Measurements from ENCODE around the gene GMCL1. TPM values are rescaled to one million over a fixed set of nuclear protein-coding genes. Genes with fewer than 3 reads are reported as not detected.
A peak's percentile ranks its signal among the peaks of the same experiment; 100 is the strongest.

The GMCL1 gene
- total and polyA plus RNA-seq, 9 of the 15 experiments (the other 6 are each of a cell fraction or from before 2014, with no cell fraction given) = 7.0 to 27.3 (median 15.4) TPM

DNA sequence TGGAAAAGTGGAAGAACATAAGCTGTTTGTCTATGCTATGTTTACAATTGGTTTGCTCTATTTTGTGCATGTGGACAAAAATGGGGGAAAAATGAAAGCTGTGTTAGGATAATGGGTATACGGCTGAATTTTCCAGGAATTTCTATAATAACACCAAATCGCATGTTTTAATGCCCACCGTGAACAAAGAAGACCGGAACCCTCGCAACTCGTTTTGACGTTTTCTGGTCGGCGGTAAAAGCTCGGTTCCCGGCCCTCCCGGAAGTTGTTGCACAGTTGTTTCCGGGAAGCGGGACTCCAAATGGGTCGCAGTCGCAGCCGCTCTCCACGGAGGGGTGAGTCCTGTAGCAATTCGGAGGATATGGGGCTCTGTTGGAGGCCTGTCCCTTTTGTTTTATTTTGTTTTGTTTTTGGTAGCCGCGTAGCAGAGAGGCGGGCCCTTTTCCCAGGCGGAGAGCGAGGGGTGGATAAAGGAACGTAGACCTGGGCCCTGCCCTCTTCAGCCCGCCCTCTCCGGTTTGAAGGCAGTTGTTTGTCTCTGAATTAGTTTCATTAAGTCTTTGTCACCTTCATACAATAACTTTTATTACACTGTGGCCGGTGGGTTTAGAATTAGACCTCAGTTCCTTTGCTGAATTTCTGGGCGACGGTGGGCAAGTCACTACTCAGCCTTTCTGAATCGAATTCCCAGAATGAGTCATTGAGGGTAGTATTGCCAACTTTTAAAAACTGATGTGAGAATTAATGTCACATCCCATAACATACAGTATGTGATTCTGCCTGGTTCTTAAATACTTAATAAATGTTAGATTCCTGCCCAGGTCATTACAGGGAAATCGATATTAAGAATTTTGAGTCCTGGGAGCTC, 64.5 kb downstream of the GMCL1 start, which contains the start of gene SNRNP27 (continued):
- TF ChIP-seq, protein P1, sequence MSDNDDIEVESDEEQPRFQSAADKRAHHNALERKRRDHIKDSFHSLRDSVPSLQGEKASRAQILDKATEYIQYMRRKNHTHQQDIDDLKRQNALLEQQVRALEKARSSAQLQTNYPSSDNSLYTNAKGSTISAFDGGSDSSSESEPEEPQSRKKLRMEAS (CRISPR knock-in tag; IDR thresholded peaks at IDR 0.05) = no peak
- no peak for TF ChIP-seq ZNF324 (CRISPR knock-in tag; IDR thresholded peaks at IDR 0.05)
- peak; percentile 91 for TF ChIP-seq C11orf30 (IDR thresholded peaks at IDR 0.05; ENCODE audit: low read depth)
- no peak for TF ChIP-seq ZNF3 (CRISPR knock-in tag; IDR thresholded peaks at IDR 0.05)
- TF ChIP-seq, protein P2, sequence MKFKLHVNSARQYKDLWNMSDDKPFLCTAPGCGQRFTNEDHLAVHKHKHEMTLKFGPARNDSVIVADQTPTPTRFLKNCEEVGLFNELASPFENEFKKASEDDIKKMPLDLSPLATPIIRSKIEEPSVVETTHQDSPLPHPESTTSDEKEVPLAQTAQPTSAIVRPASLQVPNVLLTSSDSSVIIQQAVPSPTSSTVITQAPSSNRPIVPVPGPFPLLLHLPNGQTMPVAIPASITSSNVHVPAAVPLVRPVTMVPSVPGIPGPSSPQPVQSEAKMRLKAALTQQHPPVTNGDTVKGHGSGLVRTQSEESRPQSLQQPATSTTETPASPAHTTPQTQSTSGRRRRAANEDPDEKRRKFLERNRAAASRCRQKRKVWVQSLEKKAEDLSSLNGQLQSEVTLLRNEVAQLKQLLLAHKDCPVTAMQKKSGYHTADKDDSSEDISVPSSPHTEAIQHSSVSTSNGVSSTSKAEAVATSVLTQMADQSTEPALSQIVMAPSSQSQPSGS (CRISPR knock-in tag; IDR thresholded peaks at IDR 0.05) = no peak
- TF ChIP-seq MIER1 (IDR thresholded peaks at IDR 0.05; ENCODE audit: low read depth) = no peak
- TF ChIP-seq, protein P3, sequence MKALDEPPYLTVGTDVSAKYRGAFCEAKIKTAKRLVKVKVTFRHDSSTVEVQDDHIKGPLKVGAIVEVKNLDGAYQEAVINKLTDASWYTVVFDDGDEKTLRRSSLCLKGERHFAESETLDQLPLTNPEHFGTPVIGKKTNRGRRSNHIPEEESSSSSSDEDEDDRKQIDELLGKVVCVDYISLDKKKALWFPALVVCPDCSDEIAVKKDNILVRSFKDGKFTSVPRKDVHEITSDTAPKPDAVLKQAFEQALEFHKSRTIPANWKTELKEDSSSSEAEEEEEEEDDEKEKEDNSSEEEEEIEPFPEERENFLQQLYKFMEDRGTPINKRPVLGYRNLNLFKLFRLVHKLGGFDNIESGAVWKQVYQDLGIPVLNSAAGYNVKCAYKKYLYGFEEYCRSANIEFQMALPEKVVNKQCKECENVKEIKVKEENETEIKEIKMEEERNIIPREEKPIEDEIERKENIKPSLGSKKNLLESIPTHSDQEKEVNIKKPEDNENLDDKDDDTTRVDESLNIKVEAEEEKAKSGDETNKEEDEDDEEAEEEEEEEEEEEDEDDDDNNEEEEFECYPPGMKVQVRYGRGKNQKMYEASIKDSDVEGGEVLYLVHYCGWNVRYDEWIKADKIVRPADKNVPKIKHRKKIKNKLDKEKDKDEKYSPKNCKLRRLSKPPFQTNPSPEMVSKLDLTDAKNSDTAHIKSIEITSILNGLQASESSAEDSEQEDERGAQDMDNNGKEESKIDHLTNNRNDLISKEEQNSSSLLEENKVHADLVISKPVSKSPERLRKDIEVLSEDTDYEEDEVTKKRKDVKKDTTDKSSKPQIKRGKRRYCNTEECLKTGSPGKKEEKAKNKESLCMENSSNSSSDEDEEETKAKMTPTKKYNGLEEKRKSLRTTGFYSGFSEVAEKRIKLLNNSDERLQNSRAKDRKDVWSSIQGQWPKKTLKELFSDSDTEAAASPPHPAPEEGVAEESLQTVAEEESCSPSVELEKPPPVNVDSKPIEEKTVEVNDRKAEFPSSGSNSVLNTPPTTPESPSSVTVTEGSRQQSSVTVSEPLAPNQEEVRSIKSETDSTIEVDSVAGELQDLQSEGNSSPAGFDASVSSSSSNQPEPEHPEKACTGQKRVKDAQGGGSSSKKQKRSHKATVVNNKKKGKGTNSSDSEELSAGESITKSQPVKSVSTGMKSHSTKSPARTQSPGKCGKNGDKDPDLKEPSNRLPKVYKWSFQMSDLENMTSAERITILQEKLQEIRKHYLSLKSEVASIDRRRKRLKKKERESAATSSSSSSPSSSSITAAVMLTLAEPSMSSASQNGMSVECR (CRISPR knock-in tag; IDR thresholded peaks at IDR 0.05) = no peak
- TF ChIP-seq ZNF175 (CRISPR knock-in tag; IDR thresholded peaks at IDR 0.05; ENCODE audit: low read depth) = no peak
- TF ChIP-seq NFIX (CRISPR knock-in tag; IDR thresholded peaks at IDR 0.05; ENCODE audit: low read depth) = no peak
- TF ChIP-seq PCBP1 (IDR thresholded peaks at IDR 0.05; ENCODE audit: low read depth, low read length, poor library complexity, severe bottlenecking) = no peak
- no peak for TF ChIP-seq ZNF184 (CRISPR knock-in tag; IDR thresholded peaks at IDR 0.05)
- TF ChIP-seq, protein P4, sequence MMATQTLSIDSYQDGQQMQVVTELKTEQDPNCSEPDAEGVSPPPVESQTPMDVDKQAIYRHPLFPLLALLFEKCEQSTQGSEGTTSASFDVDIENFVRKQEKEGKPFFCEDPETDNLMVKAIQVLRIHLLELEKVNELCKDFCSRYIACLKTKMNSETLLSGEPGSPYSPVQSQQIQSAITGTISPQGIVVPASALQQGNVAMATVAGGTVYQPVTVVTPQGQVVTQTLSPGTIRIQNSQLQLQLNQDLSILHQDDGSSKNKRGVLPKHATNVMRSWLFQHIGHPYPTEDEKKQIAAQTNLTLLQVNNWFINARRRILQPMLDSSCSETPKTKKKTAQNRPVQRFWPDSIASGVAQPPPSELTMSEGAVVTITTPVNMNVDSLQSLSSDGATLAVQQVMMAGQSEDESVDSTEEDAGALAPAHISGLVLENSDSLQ (IDR thresholded peaks at IDR 0.05) = peak; percentile 53
- TF ChIP-seq ZNF239 (CRISPR knock-in tag; IDR thresholded peaks at IDR 0.05) = 0 out of 2 replicates have a peak, but pooled peaks have one; percentile 8
- TF ChIP-seq NR2C2 (CRISPR knock-in tag; IDR thresholded peaks at IDR 0.05) = peak; percentile 77
- TF ChIP-seq NR2C2 (tag; IDR thresholded peaks at IDR 0.05) = peak; percentile 96
- TF ChIP-seq, protein P5, sequence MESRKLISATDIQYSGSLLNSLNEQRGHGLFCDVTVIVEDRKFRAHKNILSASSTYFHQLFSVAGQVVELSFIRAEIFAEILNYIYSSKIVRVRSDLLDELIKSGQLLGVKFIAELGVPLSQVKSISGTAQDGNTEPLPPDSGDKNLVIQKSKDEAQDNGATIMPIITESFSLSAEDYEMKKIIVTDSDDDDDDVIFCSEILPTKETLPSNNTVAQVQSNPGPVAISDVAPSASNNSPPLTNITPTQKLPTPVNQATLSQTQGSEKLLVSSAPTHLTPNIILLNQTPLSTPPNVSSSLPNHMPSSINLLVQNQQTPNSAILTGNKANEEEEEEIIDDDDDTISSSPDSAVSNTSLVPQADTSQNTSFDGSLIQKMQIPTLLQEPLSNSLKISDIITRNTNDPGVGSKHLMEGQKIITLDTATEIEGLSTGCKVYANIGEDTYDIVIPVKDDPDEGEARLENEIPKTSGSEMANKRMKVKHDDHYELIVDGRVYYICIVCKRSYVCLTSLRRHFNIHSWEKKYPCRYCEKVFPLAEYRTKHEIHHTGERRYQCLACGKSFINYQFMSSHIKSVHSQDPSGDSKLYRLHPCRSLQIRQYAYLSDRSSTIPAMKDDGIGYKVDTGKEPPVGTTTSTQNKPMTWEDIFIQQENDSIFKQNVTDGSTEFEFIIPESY (CRISPR knock-in tag; IDR thresholded peaks at IDR 0.05) = no peak
